Suprapubic skin (tissue), 4 donors: ENCODE data around the gene SFMBT1. TPM values are rescaled to one million over a fixed set of nuclear protein-coding genes. Genes with fewer than 3 reads are reported as not detected.

Experiments
- DNase-seq, 2 donors: peaks; one replicate each; pipeline ENCODE4 v3.0.0-alpha.2; 2019; ENCODE audit warnings: low spot score in 2 of 2
- H3K27ac ChIP-seq: fragments of 200-600 bp; sonication (generic); one replicate; pipeline ENCODE4 v1.5.1; 2019
- H3K27me3 ChIP-seq: fragments of 200-600 bp; sonication (generic); one replicate; pipeline ENCODE4 v1.5.1; 2019
- H3K36me3 ChIP-seq: fragments of 200-600 bp; sonication (generic); one replicate; pipeline ENCODE4 v1.5.1; 2019
- H3K4me1 ChIP-seq: fragments of 200-600 bp; sonication (generic); one replicate; pipeline ENCODE4 v1.5.1; 2019
- H3K4me3 ChIP-seq: fragments of 200-600 bp; sonication (generic); one replicate; pipeline ENCODE4 v1.5.1; 2019; ENCODE audit warnings: mild to moderate bottlenecking
- H3K9me3 ChIP-seq: fragments of 200-600 bp; sonication (generic); one replicate; pipeline ENCODE4 v1.5.1; 2019
- CTCF ChIP-seq, 2 donors: fragments of 200-600 bp in 1 of 2; fragments of 450-650 bp in 1 of 2; sonication (generic) in 1 of 2; IDR thresholded peaks; one replicate each; pipeline ENCODE4 v1.5.1; 2016 to 2019; ENCODE audit warnings: antibody characterized with exemption in 2 of 2, mild to moderate bottlenecking in 1 of 2, moderate library complexity in 1 of 2
- EP300 ChIP-seq: sonication (generic); formaldehyde crosslinking; IDR thresholded peaks from one replicate; pipeline ENCODE4 v1.6.1; 2017; ENCODE audit warnings: antibody characterized with exemption
- POLR2A ChIP-seq, 2 donors: fragments of 450-650 bp; IDR thresholded peaks; one replicate each; pipeline ENCODE4 v1.6.1; 2017; ENCODE audit warnings: antibody characterized with exemption in 2 of 2, mild to moderate bottlenecking in 2 of 2, moderate library complexity in 2 of 2
- POLR2AphosphoS5 ChIP-seq, 3 donors: sonication (generic); formaldehyde crosslinking; IDR thresholded peaks; one replicate each; pipeline ENCODE4 v1.6.1; 2017; ENCODE audit warnings: antibody characterized with exemption in 3 of 3
- WGBS: methylation state at CpG from one replicate; pipeline ENCODE4 v1.1.5; 2018; 5-methylcytosine and 5-hydroxymethylcytosine counted together
- total RNA-seq, 4 donors: library from RNA; depleted of rRNA; stranded (reverse); fragments of >200 nt; gene quantifications; one replicate each; pipeline ENCODE4 v1.1.0, GENCODE V29; 2016

Gene SFMBT1
- total RNA-seq, 4 donors from 2014 or later: 9.7 to 25.5 (median 13.1) TPM

DNA sequence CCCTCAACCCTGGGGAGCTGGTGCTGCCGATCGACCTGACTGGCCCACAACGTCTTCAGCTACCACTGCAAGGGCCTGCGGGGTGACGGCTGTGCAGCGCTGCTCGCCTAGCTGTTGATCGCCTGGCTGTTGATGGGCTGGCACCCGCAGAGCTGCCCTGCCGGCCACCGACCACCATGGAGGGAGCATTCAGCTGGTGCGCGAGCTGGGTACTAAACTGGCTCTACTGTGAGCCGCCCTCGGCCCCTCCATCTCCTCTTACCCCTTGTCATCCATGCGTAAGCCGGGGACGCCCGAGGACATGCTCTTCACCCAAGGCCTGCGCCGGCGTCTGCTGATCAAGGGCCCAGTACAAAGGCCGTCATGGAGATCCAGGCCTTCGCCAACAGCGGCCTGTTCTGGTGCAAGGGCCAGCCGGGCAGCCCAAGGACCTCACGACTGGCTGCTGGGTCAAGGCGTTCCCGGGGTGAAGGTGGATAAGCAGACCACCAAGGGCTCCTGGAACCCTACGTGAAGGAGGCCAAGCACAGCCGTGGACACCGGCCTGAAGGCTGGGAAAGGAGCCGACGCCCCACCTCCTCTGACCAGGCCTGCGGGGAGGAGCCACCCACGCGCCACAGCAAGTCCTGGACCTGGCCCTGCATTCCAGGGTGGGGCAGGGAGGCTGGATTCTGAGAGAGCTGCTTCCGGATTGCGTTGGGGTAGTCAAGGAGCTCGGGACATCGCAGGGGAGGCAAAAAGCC lies 46.9 kb downstream of the SFMBT1 start:
- Histone ChIP-seq H3K36me3 (no peaks in the 10 kb centered on the region), H3K27ac (no peak overlapping the region), H3K4me3 (no peak overlapping the region), H3K27me3 (no peaks in the 10 kb centered on the region), H3K9me3 (no peaks in the 10 kb centered on the region), H3K4me1 (no peaks in the 10 kb centered on the region)
- DNase-seq: no peak
- TF ChIP-seq POLR2AphosphoS5 (IDR thresholded peaks at IDR 0.05): no peak
- no peak for TF ChIP-seq EP300
- no peak for TF ChIP-seq POLR2A (IDR thresholded peaks at IDR 0.05)
- TF ChIP-seq CTCF (IDR thresholded peaks at IDR 0.05): no peak
- no CpG with 5 or more reads among the region's 41 CpGs for WGBS

- WGBS: 79% methylated on average over 2 of the region's 2 CpGs
Measured at GRCh38 chr3:52990637-52991036, 55.2 kb downstream of the SFMBT1 start.

GRCh38 chr3:52986938-52987337 lies 58.9 kb downstream of the SFMBT1 start:
- TF ChIP-seq POLR2A (IDR thresholded peaks at IDR 0.05) (no peak), POLR2AphosphoS5 (IDR thresholded peaks at IDR 0.05) (no peak), CTCF (IDR thresholded peaks at IDR 0.05) (no peak), EP300 (no peak)
- H3K4me3 ChIP-seq: no peak overlapping the region
- no peaks in the 10 kb centered on the region for H3K9me3 ChIP-seq
- DNase-seq: no peak
- WGBS: 57% methylated on average over 3 of the region's 3 CpGs
- H3K4me1 ChIP-seq: peaks cover 27% of the 10 kb centered on the region
- H3K36me3 ChIP-seq: no peaks in the 10 kb centered on the region
- H3K27ac ChIP-seq: no peak overlapping the region
- no peaks in the 10 kb centered on the region for H3K27me3 ChIP-seq

More at GRCh38 chr3:52990637-52991036, 55.2 kb downstream of the SFMBT1 start:
- no peak for DNase-seq
- no peak for TF ChIP-seq POLR2AphosphoS5 (IDR thresholded peaks at IDR 0.05)
- no peak for TF ChIP-seq CTCF (IDR thresholded peaks at IDR 0.05)
- TF ChIP-seq POLR2A (IDR thresholded peaks at IDR 0.05): no peak
- no peak for TF ChIP-seq EP300
- H3K36me3 ChIP-seq: no peaks in the 10 kb centered on the region
- no peaks in the 10 kb centered on the region for H3K27me3 ChIP-seq
- no peaks in the 10 kb centered on the region for H3K4me1 ChIP-seq
- no peaks in the 10 kb centered on the region for H3K9me3 ChIP-seq
- H3K27ac ChIP-seq: peak overlapping the region; percentile 42
- H3K4me3 ChIP-seq: no peak overlapping the region

DNA sequence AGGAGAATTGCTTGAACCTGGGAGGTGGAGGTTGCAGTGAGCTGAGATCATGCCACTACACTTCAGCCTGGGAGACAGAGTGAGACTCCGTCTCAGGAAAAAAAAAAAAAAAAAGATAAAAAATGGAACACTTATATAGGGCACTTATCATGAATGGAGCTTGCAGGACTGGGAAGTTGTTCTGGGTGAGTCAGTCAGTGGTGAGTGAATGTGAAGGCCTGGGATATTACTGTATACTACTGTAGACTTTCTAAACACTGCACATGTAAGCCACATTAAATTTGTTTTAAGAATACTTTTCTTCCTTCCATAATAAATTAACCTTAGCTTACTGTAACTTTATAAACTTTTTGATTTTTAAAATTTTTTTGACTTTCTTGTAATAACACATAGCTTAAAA lies 59.8 kb downstream of the SFMBT1 start:
- 100% methylated on average over 1 of the region's 1 CpG for WGBS
- H3K4me3 ChIP-seq: no peak overlapping the region
- H3K9me3 ChIP-seq: no peaks in the 10 kb centered on the region
- no peak for DNase-seq
- no peaks in the 10 kb centered on the region for H3K27me3 ChIP-seq
- TF ChIP-seq EP300: no peak
- no peak for TF ChIP-seq POLR2A (IDR thresholded peaks at IDR 0.05)
- no peak for TF ChIP-seq POLR2AphosphoS5 (IDR thresholded peaks at IDR 0.05)
- TF ChIP-seq CTCF (IDR thresholded peaks at IDR 0.05): no peak
- H3K36me3 ChIP-seq: no peaks in the 10 kb centered on the region
- no peak overlapping the region for H3K27ac ChIP-seq
- H3K4me1 ChIP-seq: peaks cover 27% of the 10 kb centered on the region

DNA sequence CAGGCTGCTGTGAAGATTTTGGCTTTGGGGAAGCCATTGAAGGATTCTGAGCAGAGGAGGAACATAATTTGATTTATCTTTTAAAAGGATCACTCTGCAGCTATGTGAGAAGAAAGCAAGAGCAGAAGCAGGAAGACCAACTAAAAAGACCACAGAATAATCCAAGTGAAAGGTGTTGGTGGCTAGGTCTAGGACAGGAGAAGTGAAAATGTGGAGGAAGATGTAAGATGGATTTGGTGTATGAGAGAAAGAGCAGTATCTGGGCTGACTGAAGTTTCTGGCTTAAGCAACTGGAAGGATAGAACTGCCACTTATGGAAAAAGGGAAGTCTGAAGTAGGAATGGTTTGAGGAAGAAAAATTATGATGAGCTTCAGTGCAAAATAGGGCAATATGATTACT lies 62.0 kb downstream of the SFMBT1 start:
- H3K27ac ChIP-seq: peak overlapping the region; percentile 42
- H3K36me3 ChIP-seq: no peaks in the 10 kb centered on the region
- no peaks in the 10 kb centered on the region for H3K9me3 ChIP-seq
- no peak for DNase-seq
- no peak overlapping the region for H3K4me3 ChIP-seq
- no peaks in the 10 kb centered on the region for H3K27me3 ChIP-seq
- TF ChIP-seq POLR2AphosphoS5 (IDR thresholded peaks at IDR 0.05): no peak
- no peak for TF ChIP-seq POLR2A (IDR thresholded peaks at IDR 0.05)
- no peak for TF ChIP-seq CTCF (IDR thresholded peaks at IDR 0.05)
- no peak for TF ChIP-seq EP300
- peaks cover 27% of the 10 kb centered on the region for H3K4me1 ChIP-seq
